ENCODE measurements around the gene PAPOLG.

PAPOLG gene

DNA sequence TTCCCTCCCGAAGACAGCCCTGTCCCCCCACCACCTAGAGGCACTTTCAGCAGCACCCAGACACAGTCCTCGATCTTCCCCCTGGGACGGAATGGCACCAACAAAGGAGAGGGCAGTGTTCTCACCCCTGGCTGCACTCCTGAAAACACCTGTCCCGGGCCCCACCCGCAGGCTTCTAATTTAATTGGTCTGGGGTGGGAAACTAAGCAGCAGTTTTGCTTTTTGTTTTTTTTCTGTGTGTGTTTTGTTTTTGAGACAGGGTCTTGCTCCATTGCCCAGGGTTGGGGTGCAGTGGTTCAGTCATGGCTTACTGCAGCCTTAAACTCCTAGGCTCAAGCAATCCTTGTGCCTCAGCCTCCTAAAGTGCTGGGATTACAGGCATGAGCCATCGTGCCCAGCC is 86.9 kb downstream of the PAPOLG start:
- no peaks in the 10 kb centered on the region for H3K9me3 ChIP-seq (ENCODE audit: control insufficient read depth, insufficient read depth, low read length)
- no peaks in the 10 kb centered on the region for H3K36me3 ChIP-seq (ENCODE audit: insufficient read depth, low read length)
- H3K9ac ChIP-seq (ENCODE audit: low read depth, low read length), result no peak overlapping the region
- H3K4me1 ChIP-seq (ENCODE audit: insufficient read depth, low read length), result no peaks in the 10 kb centered on the region

DNA sequence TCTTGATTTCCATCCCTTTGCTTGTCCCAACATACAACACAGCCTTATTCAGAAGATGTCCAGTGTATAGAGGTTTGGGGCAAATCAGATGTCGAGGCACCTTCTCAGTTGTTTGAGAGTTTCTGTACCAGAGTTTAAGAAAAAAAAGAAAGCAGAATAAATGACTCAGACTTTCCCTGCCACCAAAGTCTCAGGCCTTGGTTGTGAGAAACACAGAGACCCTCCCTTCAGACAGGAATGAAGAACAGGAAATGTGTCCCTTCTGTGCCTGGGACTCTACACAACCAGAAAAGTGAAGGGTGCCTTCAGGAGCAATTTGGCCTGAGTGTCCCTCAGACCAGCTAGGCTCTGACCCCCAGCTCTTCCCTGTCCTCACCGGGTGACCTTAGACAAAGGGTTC is 88.0 kb downstream of the PAPOLG start:
- H3K4me1 ChIP-seq (ENCODE audit: insufficient read depth, low read length), result no peaks in the 10 kb centered on the region
- no peaks in the 10 kb centered on the region for H3K9me3 ChIP-seq (ENCODE audit: control insufficient read depth, insufficient read depth, low read length)
- H3K9ac ChIP-seq (ENCODE audit: low read depth, low read length), result no peak overlapping the region
- H3K36me3 ChIP-seq (ENCODE audit: insufficient read depth, low read length), result no peaks in the 10 kb centered on the region

DNA sequence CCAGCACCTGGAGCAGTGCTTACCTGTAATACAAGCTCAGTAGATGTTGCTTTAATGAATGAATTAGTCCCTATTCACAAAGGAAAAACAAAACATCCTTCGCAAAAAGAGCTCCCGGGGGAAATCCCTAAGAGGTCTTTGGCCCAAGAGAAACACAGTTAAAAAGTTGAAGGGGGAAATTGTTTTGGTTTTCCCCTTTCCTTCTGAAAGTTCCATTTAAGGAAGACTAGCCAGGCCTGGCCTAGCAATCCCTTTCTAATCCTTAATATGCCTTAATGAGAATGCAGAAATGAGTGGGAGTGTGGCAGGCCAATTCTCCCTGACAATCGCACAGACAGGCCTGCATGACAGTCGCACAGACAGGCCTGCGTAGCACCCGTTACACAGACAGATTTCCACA is 91.8 kb downstream of the PAPOLG start:
- Histone ChIP-seq H3K36me3 (ENCODE audit: insufficient read depth, low read length) (no peaks in the 10 kb centered on the region), H3K4me1 (ENCODE audit: insufficient read depth, low read length) (no peaks in the 10 kb centered on the region)

More for the DNA sequence above, 91.8 kb downstream of the PAPOLG start:
- no peak overlapping the region for H3K9ac ChIP-seq (ENCODE audit: low read depth, low read length)
- no peaks in the 10 kb centered on the region for H3K9me3 ChIP-seq (ENCODE audit: control insufficient read depth, insufficient read depth, low read length)
